Thoracic aorta (tissue), 2 donors: ENCODE results near the gene FREY1. TPM values are rescaled to one million over a fixed set of nuclear protein-coding genes. Genes with fewer than 3 reads are reported as not detected.

Experiments used
- ATAC-seq: fragments of 150-250 bp; one replicate; pipeline ENCODE4 v1.8.0; 2017; ENCODE audit warnings: low read depth; ENCODE audit not compliant: insufficient number of reproducible peaks, low FRiP score
- DNase-seq: peaks from one replicate; pipeline ENCODE4 v3.0.0-alpha.2; 2020; ENCODE audit warnings: low spot score
- H3K27ac ChIP-seq, 2 donors: fragments of 200-600 bp; sonication (generic); 1 replicate in 1 of 2; 2 replicates in 1 of 2; pipeline ENCODE4 v1.5.1; 2016; ENCODE audit warnings: mild to moderate bottlenecking in 2 of 2, moderate library complexity in 2 of 2
- H3K27me3 ChIP-seq: fragments of 200-600 bp; sonication (generic); replicated peaks from 2 replicates; pipeline ENCODE4 v1.6.0; 2016; ENCODE audit warnings: mild to moderate bottlenecking; ENCODE audit not compliant: insufficient read depth
- H3K36me3 ChIP-seq: fragments of 200-600 bp; sonication (generic); one replicate; pipeline ENCODE4 v1.5.1; 2016
- H3K4me1 ChIP-seq, 2 donors: fragments of 200-600 bp; sonication (generic); 1 replicate in 1 of 2; 2 replicates in 1 of 2; pipeline versions ENCODE4 v1.5.1 to v1.6.0; 2016; ENCODE audit warnings: low read depth in 2 of 2, mild to moderate bottlenecking in 1 of 2; ENCODE audit not compliant: control insufficient read depth in 1 of 2
- H3K4me3 ChIP-seq: fragments of 200-600 bp; sonication (generic); 2 replicates; pipeline ENCODE4 v1.5.1; 2016; ENCODE audit warnings: mild to moderate bottlenecking
- H3K9me3 ChIP-seq: fragments of 200-600 bp; sonication (generic); 2 replicates; pipeline ENCODE4 v1.5.1; 2016
- CTCF ChIP-seq: fragments of 200-600 bp; sonication (generic); IDR thresholded peaks from one replicate; pipeline ENCODE4 v1.5.1; 2019; ENCODE audit warnings: antibody characterized with exemption
- total RNA-seq, 2 donors: library from RNA; depleted of rRNA; stranded (reverse); fragments of >200 nt; gene quantifications; one replicate each; pipeline versions ENCODE4 v1.1.0 to v1.2.3, GENCODE V29; 2016

Gene FREY1
- total RNA-seq, 2 donors from 2014 or later, result 9.0 TPM; not detected in 1

DNA sequence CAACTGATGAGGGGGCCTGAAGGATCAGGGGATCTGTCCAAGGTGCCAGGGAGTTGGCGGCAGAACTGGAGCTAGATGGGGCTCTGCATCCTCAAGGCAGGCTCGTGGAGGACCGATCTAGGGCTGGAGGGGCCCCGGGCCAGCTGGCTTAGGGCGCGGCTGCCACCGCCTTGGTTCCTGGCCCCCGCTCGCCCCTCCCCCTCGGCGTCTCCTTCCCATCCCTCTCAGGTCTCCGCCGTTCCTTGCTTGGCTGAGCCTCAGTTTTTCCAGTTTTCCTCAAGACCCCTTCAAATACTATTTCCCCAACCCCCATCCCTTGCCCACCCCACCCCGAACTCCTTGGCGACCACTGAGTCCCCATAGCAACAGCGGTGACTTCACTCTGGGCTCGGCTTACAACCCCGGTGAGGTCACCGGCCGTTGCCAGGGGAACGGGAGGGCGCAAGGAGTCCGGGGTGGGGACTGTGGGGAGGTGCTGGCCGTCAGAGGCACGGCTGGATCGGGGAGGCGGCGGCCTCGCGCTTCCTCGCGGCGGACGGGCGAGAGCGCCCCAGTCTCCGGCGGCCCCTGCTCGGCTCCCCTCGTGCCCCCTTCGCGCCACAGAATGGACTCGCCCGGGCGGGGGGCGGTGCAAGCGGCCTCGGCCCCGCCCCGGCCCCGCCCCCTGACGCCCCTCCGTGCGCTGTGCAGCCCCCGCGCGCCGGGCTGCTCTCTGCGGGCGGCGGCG, 7.5 kb downstream of the FREY1 start:
- H3K27ac ChIP-seq, result peak overlapping the region in 1 of 2 donors; percentile 40
- peak; percentile 86 for ATAC-seq

GRCh38 chr11:45899086-45899447, 8.0 kb downstream of the FREY1 start:
- H3K36me3 ChIP-seq, result no peaks in the 10 kb centered on the region
- no peak for ATAC-seq

More for the DNA sequence above, 7.5 kb downstream of the FREY1 start:
- TF ChIP-seq CTCF, result no peak
- no peaks in the 10 kb centered on the region for H3K36me3 ChIP-seq
- DNase-seq, result peak; percentile 64
- no peaks in the 10 kb centered on the region for H3K27me3 ChIP-seq
- no peaks in the 10 kb centered on the region for H3K9me3 ChIP-seq
- H3K4me3 ChIP-seq, result peak overlapping the region; percentile 78
- H3K4me1 ChIP-seq, result peaks cover 10 to 22% of the 10 kb centered on the region in 2 donors

DNA sequence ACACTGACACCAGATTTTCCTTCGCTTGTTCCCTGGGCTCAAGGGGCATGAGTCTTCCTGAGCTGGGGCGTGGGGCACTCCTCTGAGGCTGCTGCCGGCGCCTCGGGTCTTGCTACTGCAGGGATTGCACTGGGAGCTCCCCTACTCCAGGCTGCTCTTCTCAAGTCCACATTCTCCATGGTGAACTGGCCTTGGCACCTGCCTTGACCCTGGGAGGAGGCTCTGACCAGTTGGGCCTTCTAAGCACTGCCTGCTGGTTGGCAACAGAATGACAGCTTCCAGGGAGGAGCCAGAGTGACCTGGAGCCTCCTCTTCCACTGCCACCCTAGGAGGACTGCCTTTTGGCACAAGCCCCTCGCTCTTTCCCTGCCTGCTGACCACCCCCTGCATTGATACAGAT, 9.5 kb downstream of the FREY1 start:
- no peaks in the 10 kb centered on the region for H3K27me3 ChIP-seq
- H3K4me1 ChIP-seq, result peaks cover 10 to 22% of the 10 kb centered on the region in 2 donors
- no peaks in the 10 kb centered on the region for H3K9me3 ChIP-seq
- no peak for DNase-seq
- ATAC-seq, result no peak
- TF ChIP-seq CTCF, result no peak
- no peak overlapping the region for H3K27ac ChIP-seq
- H3K4me3 ChIP-seq, result no peak overlapping the region
- H3K36me3 ChIP-seq, result no peaks in the 10 kb centered on the region

More at GRCh38 chr11:45899086-45899447, 8.0 kb downstream of the FREY1 start:
- Histone ChIP-seq H3K27me3 (no peaks in the 10 kb centered on the region), H3K4me3 (peak overlapping the region; percentile 78), H3K27ac (no peak overlapping the region), H3K4me1 (peaks cover 10 to 22% of the 10 kb centered on the region in 2 donors), H3K9me3 (no peaks in the 10 kb centered on the region)
- no peak for DNase-seq
- TF ChIP-seq CTCF, result no peak

GRCh38 chr11:45896422-45896984, 10.6 kb downstream of the FREY1 start:
- TF ChIP-seq CTCF, result no peak
- no peak overlapping the region for H3K4me3 ChIP-seq
- H3K36me3 ChIP-seq, result no peaks in the 10 kb centered on the region
- no peak overlapping the region for H3K27ac ChIP-seq
- DNase-seq (no peak), ATAC-seq (no peak)
- no peaks in the 10 kb centered on the region for H3K27me3 ChIP-seq
- H3K9me3 ChIP-seq, result no peaks in the 10 kb centered on the region
- peaks cover 10 to 21% of the 10 kb centered on the region in 2 donors for H3K4me1 ChIP-seq

DNA sequence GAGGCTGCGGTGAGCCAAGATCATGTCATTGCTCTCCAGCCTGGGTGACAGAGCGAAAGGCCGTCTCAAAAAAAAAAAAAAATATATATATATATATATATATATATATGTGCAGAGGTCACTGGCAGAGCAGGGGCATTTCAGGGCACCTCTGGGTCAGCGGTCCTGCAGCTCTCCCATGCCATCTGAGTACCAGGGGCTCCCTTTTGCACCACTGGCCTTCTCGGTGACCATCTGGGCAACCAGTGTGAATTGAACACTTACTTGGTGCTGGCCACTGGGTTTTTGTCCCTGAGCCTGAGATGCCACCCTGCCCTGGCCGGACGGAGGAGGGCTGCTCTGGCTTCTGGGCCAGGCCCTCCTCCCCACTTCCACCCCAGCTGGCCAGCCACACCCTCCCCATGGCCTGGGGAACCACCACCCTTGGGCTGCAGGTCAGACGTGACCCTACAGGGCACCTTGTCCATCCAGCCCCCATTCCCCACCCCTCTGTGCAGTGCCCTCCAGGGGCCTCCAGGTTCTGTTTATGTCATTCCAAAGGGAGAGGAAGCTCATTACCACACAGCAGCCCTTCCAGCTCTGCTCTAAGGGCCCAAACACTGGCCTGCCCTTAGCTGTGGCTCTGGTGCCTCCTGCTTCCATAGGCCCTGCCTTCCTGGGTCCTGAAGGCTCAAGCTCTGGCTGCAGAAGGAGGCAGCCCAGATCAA, 11.4 kb downstream of the FREY1 start:
- H3K4me1 ChIP-seq, result peaks cover 10 to 13% of the 10 kb centered on the region in 2 donors
- DNase-seq (no peak), ATAC-seq (no peak)
- TF ChIP-seq CTCF, result no peak
- H3K4me3 ChIP-seq, result no peak overlapping the region
- no peaks in the 10 kb centered on the region for H3K27me3 ChIP-seq
- H3K27ac ChIP-seq, result no peak overlapping the region
- H3K36me3 ChIP-seq, result no peaks in the 10 kb centered on the region
- no peaks in the 10 kb centered on the region for H3K9me3 ChIP-seq
